Amniotic epithelial cell (primary cell): Measurements from ENCODE around the gene GLUD1.
"Not testable (repeated sequence)": the region's sequence is repeated elsewhere in the genome, so short reads cannot be mapped to it uniquely, and the experiment has no call there.

ENCODE experiments used
- DNase-seq: peaks from one replicate; pipeline ENCODE4 v3.0.0-alpha.2; 2010; ENCODE audit warnings: low read depth

GLUD1 gene

DNA sequence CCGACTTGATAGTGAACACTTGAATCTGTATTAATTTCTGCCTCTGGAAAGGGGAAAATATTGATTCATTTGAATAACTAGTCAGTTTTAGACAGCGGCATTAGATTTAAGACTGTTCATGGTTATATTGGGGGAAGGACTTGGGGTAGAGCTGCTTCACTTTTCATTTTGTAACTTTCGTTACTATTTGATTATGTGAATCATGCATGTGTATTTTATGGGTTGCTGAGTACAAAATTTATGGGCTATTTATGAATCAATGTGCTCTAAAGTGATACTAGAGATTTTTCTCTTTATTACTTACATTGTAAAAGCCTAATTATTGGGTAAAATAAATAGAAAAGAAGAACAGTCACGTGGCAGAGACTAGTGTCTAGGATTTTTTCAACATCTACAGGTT, 4.9 kb downstream of the GLUD1 start:
- DNase-seq, result no peak

GRCh38 chr10:87085537-87085936, 9.1 kb downstream of the GLUD1 start:
- DNase-seq, result no peak

- peak; percentile 85 for DNase-seq
Observed at GRCh38 chr10:87084291-87084782, 10.3 kb downstream of the GLUD1 start.

DNA sequence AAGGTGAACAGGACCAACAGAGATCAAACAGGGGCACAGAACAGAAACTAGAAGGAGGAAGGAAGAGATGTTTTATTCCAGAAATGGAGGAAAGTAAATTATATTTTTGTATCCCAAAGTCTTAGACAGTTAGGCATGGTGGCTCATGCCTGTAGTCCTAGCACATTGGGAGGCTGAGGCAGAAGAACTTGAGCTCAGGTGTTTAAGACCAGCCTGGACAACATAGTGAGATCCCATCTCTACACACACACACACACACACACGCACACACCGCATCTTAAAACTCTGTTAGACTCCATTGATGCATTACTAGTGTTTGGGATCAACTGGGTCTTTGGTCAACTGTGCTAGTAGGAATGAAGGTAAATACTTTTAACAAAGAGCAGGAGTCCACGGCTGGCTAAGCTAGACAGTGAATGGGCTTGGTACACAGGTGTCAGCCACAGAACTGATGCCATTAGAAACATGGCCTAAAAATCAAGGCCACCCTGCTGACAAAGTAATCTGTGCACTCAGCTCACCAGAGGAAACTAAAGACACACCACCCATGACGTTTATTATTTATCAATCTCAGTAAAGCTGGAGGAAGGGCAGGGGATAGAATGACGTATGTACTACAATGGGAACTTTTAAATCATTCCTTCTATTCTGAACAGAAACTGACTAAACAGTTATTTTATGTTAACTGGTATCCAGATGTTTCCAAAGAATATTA, 10.9 kb downstream of the GLUD1 start:
- peak; percentile 62 for DNase-seq

DNA sequence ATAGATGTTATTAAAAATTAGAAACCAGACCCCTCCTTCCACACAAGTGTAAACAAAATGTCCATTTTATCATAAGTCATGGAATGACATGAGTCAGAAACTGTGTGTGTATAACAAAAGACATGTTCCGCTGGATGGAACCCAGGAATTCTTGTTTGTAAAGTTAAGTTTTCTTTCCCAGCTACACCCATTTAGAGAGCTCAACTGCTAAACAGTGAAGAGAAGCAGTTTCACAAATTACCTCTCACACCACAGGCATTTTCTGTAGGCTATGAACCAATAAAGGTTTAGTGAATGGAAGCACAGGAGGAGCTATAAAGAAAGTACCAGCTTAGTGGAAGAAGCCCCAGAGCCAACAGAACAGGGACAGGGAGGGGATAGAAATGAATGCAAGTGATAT, 12.4 kb downstream of the GLUD1 start:
- DNase-seq, result peak; percentile 81

- DNase-seq, result not testable (repeated sequence)
Observed at GRCh38 chr10:87081574-87081973, 13.1 kb downstream of the GLUD1 start.

- DNase-seq, result not testable (repeated sequence)
Observed at GRCh38 chr10:87080621-87081020, 14.0 kb downstream of the GLUD1 start.

DNA sequence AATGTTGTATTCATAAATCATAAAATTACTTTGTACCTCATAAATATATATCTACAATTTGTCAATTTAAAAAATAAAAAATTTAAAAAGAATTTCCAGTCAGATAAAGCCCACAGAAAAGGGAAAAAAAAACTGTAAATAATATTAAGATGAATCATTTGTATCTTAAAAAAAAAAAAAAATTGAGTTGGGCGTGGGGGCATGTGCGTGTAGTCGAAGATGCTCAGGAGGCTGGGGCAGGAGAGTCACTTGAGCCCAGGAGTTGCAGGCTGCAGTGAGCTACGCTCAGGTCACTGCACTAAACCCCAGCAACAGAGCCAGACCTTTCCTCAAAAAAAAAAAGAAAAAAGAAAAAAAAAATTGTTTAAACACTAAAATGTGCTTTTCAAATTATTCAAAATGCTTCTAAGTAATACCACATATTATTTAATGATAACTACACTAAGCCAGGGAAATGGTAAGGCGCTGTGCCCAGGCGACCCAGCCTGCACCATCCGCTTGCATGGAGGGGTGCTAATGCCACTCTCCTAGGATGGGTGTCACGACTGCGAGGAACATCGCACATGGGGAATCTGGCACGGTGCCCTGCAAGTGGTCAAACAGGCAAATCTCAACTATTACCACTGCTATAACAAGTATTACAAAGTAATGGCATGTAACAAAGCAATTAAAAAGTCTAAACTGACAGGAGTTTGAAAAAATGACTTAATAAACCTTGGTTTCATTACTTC, 15.4 kb downstream of the GLUD1 start:
- no peak for DNase-seq

DNA sequence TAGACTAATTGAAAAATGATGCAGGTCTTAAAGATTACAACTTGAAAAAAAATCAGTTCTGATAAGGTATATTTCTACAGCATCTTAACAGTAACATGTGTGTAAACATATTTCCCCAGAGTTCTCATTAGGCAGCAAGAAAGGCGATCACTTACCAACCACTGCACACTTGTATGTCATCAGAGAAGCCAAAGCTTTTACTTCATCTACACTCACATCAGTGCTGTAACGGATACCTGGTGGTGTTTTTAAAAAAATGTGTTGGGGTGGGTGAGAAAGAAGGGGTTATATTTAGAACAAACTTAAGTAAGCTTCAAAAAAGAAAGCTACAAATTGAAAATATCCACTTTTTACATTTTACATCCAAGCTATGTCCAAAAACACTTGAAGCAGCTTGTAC, 18.2 kb downstream of the GLUD1 start:
- DNase-seq, result not testable (repeated sequence)

DNA sequence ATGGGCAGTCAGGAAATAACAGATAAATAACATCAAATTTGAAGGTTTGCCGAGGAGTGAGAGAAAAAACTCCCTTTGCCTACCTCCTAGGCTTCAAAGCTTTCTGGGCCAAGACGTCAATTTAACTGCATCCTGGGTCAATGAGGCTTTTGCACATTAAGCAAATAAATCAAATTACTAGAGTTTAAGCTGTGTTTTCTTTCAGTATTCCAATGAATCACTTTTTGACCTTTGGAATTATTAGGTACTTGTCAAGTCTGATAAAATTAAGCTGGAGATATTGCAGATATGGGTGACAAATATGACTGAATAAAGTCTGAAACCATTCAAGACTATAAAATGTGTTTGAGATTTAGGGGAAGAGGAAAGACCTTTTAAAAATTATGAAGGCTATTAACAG, 22.2 kb downstream of the GLUD1 start:
- DNase-seq, result no peak

DNA sequence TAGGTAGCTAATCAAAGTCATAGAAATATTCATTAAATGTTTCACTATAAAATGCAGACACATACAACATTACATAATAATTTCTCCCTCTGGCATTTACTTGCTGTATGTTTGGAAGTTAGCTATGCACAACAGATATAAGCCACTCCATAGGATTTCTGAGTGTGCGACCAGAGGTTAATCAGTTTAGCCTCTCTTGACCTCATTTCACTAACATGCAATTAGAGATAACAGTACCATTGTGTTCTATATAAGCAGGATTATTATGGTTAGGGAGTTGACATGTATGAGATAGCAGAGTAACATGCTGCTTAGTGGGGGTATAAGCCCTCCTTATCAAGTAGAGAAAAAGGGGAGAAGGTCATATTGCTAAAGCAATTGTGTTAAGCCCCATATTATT, 26.4 kb downstream of the GLUD1 start:
- DNase-seq, result peak; percentile 20

DNA sequence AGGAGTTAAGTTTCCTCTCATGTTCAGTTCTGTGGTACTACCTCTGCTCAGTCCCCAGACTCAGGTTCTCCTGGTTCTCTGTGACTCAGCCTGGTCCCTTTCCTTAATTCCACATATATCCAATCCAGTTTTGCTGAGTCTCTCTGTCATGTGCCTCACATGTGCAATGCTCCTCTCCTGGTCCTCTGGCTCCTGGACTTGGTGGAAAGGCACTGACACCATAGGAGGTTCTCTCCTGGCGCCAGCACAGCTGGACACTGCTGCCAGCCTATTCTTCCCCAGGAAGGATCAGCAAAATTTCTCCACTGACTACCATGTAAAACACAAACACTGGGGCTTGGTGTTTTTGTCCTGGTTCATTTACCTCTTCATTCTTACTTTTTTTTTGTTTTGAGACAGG, 27.8 kb downstream of the GLUD1 start:
- DNase-seq, result no peak

- no peak for DNase-seq
Observed at GRCh38 chr10:87066178-87066577, 28.5 kb downstream of the GLUD1 start.

GRCh38 chr10:87064651-87065050, 30.0 kb downstream of the GLUD1 start:
- DNase-seq, result no peak

GRCh38 chr10:87060280-87060928, 34.2 kb downstream of the GLUD1 start:
- no peak for DNase-seq

DNA sequence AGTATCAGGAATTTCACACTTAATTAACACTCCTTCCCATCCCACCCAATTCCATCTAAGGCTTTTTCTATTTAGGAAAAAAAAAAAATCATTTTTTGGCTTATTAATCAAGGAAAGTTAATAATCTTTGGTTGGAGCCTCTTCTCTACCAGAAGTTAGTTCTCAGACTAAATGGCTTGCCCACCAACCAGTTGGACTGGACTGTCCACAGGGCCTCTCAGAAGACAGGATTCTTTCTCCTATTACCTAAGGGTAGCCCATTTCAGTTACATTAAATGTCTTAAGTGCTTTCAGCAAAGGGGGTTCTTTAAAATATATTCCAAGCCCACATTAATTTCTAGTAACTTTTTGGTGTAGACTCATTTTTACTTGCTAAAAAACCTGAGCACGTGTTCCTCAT, 35.2 kb downstream of the GLUD1 start:
- DNase-seq, result no peak

DNA sequence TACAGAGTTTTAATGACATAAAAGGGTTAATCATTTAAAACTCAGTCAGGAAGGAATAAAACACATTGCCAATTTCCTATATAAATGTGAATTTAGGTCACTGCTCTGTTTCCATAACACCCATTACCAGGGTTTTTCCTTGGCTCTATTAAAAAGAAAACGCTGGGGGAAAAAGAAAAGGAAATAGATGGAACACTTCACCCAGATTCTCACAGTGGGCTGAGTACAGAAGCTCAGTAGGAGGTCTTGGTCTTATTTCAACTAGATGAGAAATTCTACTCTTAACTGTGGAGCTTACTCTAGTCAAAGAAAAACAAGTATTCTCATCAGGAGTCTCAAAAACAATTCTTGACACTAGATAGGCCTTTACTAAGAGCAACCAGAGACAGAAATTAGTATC, 36.5 kb downstream of the GLUD1 start:
- no peak for DNase-seq

DNA sequence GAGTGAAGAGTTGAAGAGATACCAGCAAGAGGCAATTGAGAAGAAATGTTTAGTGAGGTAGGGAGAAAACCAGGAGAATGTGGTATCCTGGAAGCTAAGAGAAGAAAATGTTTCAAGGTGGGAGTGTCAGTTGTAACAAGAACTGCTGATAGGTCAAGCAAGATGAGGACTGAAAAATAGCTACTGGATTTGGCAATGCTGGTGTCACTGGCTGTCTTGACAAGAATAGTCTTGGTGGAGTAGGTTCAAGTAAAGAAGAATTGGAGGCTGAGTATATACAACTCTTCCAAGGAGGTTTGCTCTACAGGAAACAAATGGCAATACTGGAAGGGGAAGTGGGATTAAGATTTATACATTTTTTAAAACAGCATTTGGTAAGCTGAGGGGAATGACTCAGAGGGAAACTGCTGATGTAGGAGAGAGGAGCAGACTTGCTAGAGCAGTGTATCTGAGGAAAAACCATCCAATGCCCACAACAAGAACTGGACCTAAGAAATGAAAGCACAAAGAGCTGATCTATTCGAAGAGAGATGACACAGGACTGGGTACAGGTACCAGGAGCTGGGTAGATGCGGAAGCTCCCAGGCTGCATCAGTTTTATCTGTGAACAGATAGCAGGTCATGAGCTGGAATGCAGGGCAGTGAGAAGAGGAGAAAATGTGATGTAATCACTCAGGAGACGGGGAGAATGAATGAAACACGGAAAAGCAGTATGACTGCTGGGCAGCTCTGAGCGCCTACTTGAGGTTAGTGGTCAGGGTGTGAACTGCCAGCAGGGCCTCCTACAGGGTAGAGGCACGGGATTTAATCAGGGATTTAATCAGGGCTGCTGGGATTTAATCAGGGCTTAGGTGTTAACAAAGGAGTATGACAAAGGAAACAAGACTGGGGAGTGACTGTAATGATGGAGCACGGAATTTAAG, 40.0 kb downstream of the GLUD1 start:
- DNase-seq, result peak; percentile 89

GRCh38 chr10:87053577-87054181, 41.0 kb downstream of the GLUD1 start:
- DNase-seq, result no peak

DNA sequence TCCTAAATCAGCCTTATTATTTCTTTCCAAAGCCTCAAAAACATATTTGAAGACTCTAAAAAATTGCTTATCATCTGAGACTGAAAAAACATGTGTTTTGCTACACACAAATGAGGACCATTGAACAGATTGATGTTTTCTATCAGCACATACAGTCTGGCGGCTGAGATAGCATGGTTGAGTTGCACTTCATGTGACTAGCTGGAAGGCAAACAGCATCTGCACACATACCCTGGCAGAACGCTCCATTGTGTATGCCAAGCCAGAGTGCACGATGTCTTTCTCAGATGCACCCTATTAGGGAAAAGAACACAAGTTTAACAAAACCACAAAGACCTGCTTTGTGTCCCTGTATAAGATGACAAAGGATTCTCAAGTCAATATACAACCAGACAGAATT, 41.5 kb downstream of the GLUD1 start:
- no peak for DNase-seq

DNA sequence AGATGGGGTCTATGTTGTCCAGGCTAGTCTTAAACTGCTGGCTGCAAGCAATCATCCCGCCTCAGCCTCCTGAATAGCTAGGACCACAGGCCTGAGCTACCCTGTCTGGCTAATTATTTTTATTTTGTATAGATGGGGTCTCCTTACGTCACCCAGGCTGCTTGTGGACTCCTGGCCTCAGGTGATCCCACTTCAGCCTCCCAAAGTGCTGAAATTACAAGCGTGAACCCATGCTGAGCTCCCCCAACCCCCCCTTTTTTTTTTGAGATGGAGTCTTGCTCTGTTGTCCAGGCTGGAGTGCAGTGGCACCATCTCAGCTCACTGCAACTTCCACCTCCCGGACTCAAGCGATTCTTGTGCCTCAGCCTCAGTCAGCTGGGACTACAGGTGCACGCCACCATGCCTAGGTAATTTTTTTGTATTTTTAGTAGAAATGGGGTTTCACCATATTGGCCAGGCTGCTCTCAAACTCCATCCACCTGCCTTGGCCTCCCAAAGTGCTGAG, 49.2 kb downstream of the GLUD1 start:
- DNase-seq, result no peak
